ENCODE results near the gene OXSR1.

OXSR1 gene

GRCh38 chr3:38153221-38153620 lies 12.1 kb upstream of the OXSR1 start:
- Histone ChIP-seq H3K27me3 (replicated peaks; ENCODE audit: control insufficient read depth, insufficient read depth, low read length) (no peaks in the 10 kb centered on the region), H3K4me3 (replicated peaks; ENCODE audit: low read depth, low read length) (no peak overlapping the region), H3K36me3 (ENCODE audit: control insufficient read depth, insufficient read depth, low read length) (no peaks in the 10 kb centered on the region)
- no peak for DNase-seq (ENCODE audit: extremely low read depth, insufficient read length)
- no peak for TF ChIP-seq CTCF (IDR thresholded peaks at IDR 0.05; ENCODE audit: insufficient read depth, low read length, poor library complexity, severe bottlenecking)

- H3K4me3 ChIP-seq (replicated peaks; ENCODE audit: low read depth, low read length): no peak overlapping the region
- no peak for TF ChIP-seq CTCF (IDR thresholded peaks at IDR 0.05; ENCODE audit: insufficient read depth, low read length, poor library complexity, severe bottlenecking)
- H3K36me3 ChIP-seq (ENCODE audit: control insufficient read depth, insufficient read depth, low read length): no peaks in the 10 kb centered on the region
- DNase-seq (ENCODE audit: extremely low read depth, insufficient read length): no peak
- no peaks in the 10 kb centered on the region for H3K27me3 ChIP-seq (replicated peaks; ENCODE audit: control insufficient read depth, insufficient read depth, low read length)
Observed at GRCh38 chr3:38154033-38154494, 11.3 kb upstream of the OXSR1 start.

GRCh38 chr3:38154625-38155255 lies 10.6 kb upstream of the OXSR1 start:
- H3K36me3 ChIP-seq (ENCODE audit: control insufficient read depth, insufficient read depth, low read length): no peaks in the 10 kb centered on the region
- no peak overlapping the region for H3K4me3 ChIP-seq (replicated peaks; ENCODE audit: low read depth, low read length)
- TF ChIP-seq CTCF (IDR thresholded peaks at IDR 0.05; ENCODE audit: insufficient read depth, low read length, poor library complexity, severe bottlenecking): no peak
- no peak for DNase-seq (ENCODE audit: extremely low read depth, insufficient read length)
- no peaks in the 10 kb centered on the region for H3K27me3 ChIP-seq (replicated peaks; ENCODE audit: control insufficient read depth, insufficient read depth, low read length)

GRCh38 chr3:38155825-38156224 lies 9.5 kb upstream of the OXSR1 start:
- TF ChIP-seq CTCF (IDR thresholded peaks at IDR 0.05; ENCODE audit: insufficient read depth, low read length, poor library complexity, severe bottlenecking): no peak
- no peak for DNase-seq (ENCODE audit: extremely low read depth, insufficient read length)

GRCh38 chr3:38157117-38157516 lies 8.2 kb upstream of the OXSR1 start:
- H3K27me3 ChIP-seq (replicated peaks; ENCODE audit: control insufficient read depth, insufficient read depth, low read length): no peaks in the 10 kb centered on the region
- H3K36me3 ChIP-seq (ENCODE audit: control insufficient read depth, insufficient read depth, low read length): no peaks in the 10 kb centered on the region
- H3K4me3 ChIP-seq (replicated peaks; ENCODE audit: low read depth, low read length): no peak overlapping the region
- DNase-seq (ENCODE audit: extremely low read depth, insufficient read length): no peak
- TF ChIP-seq CTCF (IDR thresholded peaks at IDR 0.05; ENCODE audit: insufficient read depth, low read length, poor library complexity, severe bottlenecking): no peak

More at GRCh38 chr3:38155825-38156224, 9.5 kb upstream of the OXSR1 start:
- no peaks in the 10 kb centered on the region for H3K36me3 ChIP-seq (ENCODE audit: control insufficient read depth, insufficient read depth, low read length)
- no peak overlapping the region for H3K4me3 ChIP-seq (replicated peaks; ENCODE audit: low read depth, low read length)
- no peaks in the 10 kb centered on the region for H3K27me3 ChIP-seq (replicated peaks; ENCODE audit: control insufficient read depth, insufficient read depth, low read length)

GRCh38 chr3:38157595-38157994 lies 7.7 kb upstream of the OXSR1 start:
- H3K36me3 ChIP-seq (ENCODE audit: control insufficient read depth, insufficient read depth, low read length): no peaks in the 10 kb centered on the region
- no peak for DNase-seq (ENCODE audit: extremely low read depth, insufficient read length)
- TF ChIP-seq CTCF (IDR thresholded peaks at IDR 0.05; ENCODE audit: insufficient read depth, low read length, poor library complexity, severe bottlenecking): no peak
- no peak overlapping the region for H3K4me3 ChIP-seq (replicated peaks; ENCODE audit: low read depth, low read length)
- H3K27me3 ChIP-seq (replicated peaks; ENCODE audit: control insufficient read depth, insufficient read depth, low read length): no peaks in the 10 kb centered on the region
